Peyer's patch (tissue), 4 donors: ENCODE results near the gene WRNIP1.

Experiments used
- POLR2A ChIP-seq, 2 donors: fragments of 450-650 bp; IDR thresholded peaks; one replicate each; pipeline ENCODE4 v1.5.1; 2017; ENCODE audit warnings: antibody characterized with exemption in 2 of 2, mild to moderate bottlenecking in 2 of 2, moderate library complexity in 2 of 2
- TF ChIP-seq, protein P1 (sequence below), 6 experiments: fragments of 450-650 bp in 4 of 6; fragments of 200-600 bp in 2 of 6; sonication (generic) in 1 of 6; IDR thresholded peaks; one replicate each; pipeline ENCODE4 v1.5.1; 2017 to 2019; ENCODE audit warnings: antibody characterized with exemption in 6 of 6, mild to moderate bottlenecking in 3 of 6, moderate library complexity in 1 of 6

DNA sequence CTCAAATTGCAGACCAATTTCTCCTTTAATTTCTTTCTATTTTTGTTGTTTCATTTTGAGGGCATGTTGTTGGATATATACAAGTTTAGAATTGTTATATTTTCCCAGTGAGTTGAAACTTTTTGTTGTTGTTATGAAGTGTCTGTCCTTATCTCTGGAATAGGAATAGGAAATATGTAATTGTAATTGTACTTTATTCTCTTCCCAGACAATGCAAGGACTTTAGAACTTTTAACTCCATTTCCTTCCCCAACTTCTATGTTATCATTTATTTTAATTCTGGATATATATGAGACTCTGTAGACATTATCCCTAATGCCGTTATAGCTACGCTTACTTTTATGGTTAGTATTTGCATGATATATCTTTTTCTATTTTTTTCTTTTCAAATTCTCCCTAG lies 64.1 kb downstream of the WRNIP1 start:
- TF ChIP-seq, protein P1, sequence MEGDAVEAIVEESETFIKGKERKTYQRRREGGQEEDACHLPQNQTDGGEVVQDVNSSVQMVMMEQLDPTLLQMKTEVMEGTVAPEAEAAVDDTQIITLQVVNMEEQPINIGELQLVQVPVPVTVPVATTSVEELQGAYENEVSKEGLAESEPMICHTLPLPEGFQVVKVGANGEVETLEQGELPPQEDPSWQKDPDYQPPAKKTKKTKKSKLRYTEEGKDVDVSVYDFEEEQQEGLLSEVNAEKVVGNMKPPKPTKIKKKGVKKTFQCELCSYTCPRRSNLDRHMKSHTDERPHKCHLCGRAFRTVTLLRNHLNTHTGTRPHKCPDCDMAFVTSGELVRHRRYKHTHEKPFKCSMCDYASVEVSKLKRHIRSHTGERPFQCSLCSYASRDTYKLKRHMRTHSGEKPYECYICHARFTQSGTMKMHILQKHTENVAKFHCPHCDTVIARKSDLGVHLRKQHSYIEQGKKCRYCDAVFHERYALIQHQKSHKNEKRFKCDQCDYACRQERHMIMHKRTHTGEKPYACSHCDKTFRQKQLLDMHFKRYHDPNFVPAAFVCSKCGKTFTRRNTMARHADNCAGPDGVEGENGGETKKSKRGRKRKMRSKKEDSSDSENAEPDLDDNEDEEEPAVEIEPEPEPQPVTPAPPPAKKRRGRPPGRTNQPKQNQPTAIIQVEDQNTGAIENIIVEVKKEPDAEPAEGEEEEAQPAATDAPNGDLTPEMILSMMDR (IDR thresholded peaks at IDR 0.05), result no peak
- no peak for TF ChIP-seq POLR2A (IDR thresholded peaks at IDR 0.05)
